Kidney epithelial cell (primary cell): Measurements from ENCODE around the gene SYTL3. TPM values are rescaled to one million over a fixed set of nuclear protein-coding genes. Genes with fewer than 3 reads are reported as not detected.

Experiments used
- DNase-seq: peaks from one replicate; pipeline ENCODE4 v3.0.0-alpha.2; 2010; ENCODE audit warnings: low read depth
- H3K27me3 ChIP-seq: 2 replicates; pipeline ENCODE4 v1.6.0; 2011; ENCODE audit warnings: low read length; ENCODE audit not compliant: control insufficient read depth, insufficient read depth
- H3K36me3 ChIP-seq: 2 replicates; pipeline ENCODE4 v1.5.1; 2011; ENCODE audit warnings: low read length; ENCODE audit not compliant: control insufficient read depth, insufficient read depth
- H3K4me3 ChIP-seq: 2 replicates; pipeline ENCODE4 v1.5.1; 2011; ENCODE audit warnings: low read depth, mild to moderate bottlenecking, control low read depth, low read length
- total RNA-seq: library from RNA; depleted of rRNA; stranded (reverse); fragments of >200 nt; gene quantifications from 2 replicates; pipeline ENCODE4 v1.2.3, GENCODE V29; 2015
- TF ChIP-seq, protein P1 (sequence below): IDR thresholded peaks from 2 replicates; pipeline ENCODE4 v1.5.1; 2011; ENCODE audit warnings: mild to moderate bottlenecking, moderate library complexity, low read length, control low read depth, inconsistent platforms; ENCODE audit not compliant: insufficient read depth, poor library complexity, severe bottlenecking

SYTL3 gene
- total RNA-seq, 1 donor from 2014 or later: 3.6 TPM

DNA sequence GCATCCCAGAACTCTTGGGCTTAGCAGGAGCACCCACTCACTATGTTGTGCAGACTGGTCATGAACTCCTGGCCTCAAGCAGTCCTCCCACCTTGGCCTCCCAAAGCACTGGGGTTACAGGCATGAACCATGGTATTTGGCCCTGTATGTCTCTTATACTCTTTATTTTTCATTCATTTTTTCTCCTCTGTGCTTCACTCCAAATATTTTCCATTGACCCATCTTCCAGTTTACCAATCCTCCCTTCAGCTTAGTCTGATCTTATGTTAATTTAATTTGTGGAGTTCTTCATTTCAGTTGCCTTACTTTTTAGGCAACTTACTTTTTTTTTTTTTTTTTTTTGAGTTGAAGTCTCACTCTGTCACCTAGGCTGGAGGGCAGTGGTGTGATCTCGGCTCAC, 89.8 kb downstream of the SYTL3 start:
- TF ChIP-seq, protein P1, sequence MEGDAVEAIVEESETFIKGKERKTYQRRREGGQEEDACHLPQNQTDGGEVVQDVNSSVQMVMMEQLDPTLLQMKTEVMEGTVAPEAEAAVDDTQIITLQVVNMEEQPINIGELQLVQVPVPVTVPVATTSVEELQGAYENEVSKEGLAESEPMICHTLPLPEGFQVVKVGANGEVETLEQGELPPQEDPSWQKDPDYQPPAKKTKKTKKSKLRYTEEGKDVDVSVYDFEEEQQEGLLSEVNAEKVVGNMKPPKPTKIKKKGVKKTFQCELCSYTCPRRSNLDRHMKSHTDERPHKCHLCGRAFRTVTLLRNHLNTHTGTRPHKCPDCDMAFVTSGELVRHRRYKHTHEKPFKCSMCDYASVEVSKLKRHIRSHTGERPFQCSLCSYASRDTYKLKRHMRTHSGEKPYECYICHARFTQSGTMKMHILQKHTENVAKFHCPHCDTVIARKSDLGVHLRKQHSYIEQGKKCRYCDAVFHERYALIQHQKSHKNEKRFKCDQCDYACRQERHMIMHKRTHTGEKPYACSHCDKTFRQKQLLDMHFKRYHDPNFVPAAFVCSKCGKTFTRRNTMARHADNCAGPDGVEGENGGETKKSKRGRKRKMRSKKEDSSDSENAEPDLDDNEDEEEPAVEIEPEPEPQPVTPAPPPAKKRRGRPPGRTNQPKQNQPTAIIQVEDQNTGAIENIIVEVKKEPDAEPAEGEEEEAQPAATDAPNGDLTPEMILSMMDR: no peak
- Histone ChIP-seq H3K36me3 (no peaks in the 10 kb centered on the region), H3K27me3 (no peaks in the 10 kb centered on the region), H3K4me3 (no peak overlapping the region)
- no peak for DNase-seq

DNA sequence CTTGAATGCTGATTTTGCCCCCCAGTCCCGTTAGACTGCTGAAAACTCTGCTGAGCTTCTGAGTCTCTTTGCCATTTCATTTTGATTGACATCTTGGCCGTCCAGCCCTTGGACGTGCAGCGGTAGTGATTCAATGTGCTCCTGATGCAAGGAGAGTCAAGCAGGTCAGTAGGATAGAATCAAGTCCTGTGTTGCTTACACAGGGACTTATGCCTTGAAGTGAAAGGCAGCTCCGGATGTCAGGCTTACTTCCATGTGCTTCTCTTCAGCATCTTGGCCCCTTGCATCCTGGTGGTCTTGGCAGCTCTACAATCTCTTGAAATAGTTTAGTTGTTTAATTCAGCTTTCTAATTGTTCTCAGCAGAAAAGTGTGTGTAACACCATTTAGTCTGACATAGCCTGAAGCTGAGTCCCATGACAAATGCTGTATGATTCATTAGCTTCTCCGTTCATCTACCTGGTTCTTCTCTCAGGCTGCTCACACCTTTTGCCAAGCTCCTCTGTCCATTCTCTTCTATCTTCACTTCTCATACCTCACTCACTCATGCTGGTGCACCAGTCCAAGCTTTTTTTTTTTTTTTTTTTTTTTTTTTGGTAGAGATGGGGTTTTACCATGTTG, 93.3 kb downstream of the SYTL3 start:
- no peak for DNase-seq
- H3K36me3 ChIP-seq: no peaks in the 10 kb centered on the region
- H3K4me3 ChIP-seq: no peak overlapping the region
- H3K27me3 ChIP-seq: no peaks in the 10 kb centered on the region
- TF ChIP-seq, protein P1: no peak

DNA sequence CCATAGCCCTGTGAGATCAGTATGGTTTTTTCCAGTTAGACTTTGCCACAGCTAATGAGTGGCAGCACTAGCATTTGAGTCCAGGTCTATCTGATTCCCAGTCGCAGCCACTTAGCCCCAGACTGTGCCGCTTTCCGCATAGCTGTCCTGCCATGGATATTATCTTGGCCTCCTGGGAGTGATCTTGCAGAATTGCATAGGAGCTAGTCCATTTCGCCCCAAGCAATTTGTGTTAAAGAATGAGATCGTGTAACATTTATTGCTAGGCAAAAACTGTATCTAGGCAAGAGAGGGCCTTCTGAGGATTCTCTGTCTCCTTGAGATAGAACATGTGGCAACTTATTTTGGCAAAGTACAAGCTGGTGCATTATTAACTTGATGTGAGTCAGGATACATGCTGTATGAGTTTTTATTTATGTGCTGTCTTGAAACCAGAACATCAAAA, 95.2 kb downstream of the SYTL3 start:
- Histone ChIP-seq H3K36me3 (no peaks in the 10 kb centered on the region), H3K27me3 (no peaks in the 10 kb centered on the region), H3K4me3 (no peak overlapping the region)
- no peak for DNase-seq
- TF ChIP-seq, protein P1: no peak

DNA sequence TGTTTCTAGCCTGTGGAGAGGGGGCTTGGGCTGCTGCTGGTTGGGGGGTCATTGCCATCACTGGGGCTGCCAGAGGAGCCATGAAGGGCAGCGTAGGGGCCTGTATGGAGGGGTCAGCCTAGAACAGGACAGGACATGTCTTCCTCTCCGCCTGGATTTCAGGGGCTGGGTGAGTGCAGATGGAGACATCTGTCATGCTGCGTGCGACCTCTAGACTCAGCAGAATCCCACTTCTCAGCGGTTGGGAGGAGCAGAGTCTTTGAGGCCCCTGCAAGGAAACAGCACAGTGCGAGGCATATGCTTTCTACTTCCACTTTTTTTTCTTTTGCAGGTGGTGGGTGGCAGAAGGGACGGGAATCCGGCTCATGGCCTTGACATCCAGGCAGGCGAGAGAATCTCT, 101.4 kb downstream of the SYTL3 start:
- no peaks in the 10 kb centered on the region for H3K27me3 ChIP-seq
- no peak for DNase-seq
- H3K36me3 ChIP-seq: no peaks in the 10 kb centered on the region
- TF ChIP-seq, protein P1: no peak
- no peak overlapping the region for H3K4me3 ChIP-seq

DNA sequence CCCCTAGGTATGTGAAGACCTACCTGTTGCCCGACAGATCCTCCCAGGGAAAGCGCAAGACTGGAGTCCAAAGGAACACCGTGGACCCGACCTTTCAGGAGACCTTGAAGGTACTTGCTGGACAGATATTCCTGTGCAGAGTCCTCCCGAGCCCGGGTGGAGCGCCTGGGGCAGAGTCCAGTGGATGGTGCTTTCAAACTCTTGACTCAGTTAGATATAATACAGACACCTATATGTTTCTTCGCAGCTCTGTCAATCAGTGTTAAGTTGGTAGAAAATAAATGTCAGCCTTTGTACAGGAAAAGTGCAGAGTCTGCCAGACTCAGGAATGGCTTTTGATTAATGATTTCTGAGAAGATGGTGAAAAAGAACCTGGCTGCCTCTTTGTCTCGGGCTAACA, 102.1 kb downstream of the SYTL3 start:
- TF ChIP-seq, protein P1: no peak
- Histone ChIP-seq H3K4me3 (no peak overlapping the region), H3K36me3 (no peaks in the 10 kb centered on the region), H3K27me3 (no peaks in the 10 kb centered on the region)
- no peak for DNase-seq

DNA sequence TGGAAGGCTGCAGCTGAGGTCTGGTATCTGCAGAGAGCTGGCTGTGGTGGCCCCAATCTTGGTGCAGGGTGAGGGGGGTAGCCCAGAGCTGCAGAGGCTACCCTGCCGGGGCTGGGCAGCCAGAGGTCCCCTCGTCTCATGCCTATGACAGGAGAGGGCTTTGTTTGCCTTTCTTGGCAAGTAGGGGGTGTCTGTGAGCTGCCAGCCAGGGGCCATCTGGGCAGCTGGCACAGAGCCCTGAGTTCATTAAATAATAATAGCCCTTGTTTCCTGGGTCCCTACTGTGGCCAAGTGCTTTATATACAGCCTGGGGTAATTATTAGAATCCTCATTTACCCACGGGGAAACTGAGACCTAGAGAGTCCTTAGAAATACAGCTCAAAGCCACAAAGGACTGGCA, 102.8 kb downstream of the SYTL3 start:
- H3K27me3 ChIP-seq: no peaks in the 10 kb centered on the region
- no peaks in the 10 kb centered on the region for H3K36me3 ChIP-seq
- DNase-seq: no peak
- TF ChIP-seq, protein P1: peak; percentile 44
- no peak overlapping the region for H3K4me3 ChIP-seq
